Activated B cell treated with CpG ODN at 0.5 μM for 24 hours (primary cell): ENCODE data around the gene CERT1. TPM values are rescaled to one million over a fixed set of nuclear protein-coding genes. Genes with fewer than 3 reads are reported as not detected.

Experiments used
- ATAC-seq: fragments of 200-7000 bp; cut with Tn5 transposase; one replicate; pipeline ENCODE4 v1.10.0; 2021; ENCODE audit warnings: low read depth, mild to moderate bottlenecking, moderate library complexity
- CTCF ChIA-PET: fragments of 350-600 bp; sonication (Branson Sonifier 250); formaldehyde crosslinking; loops from one replicate; lab custom pipeline; 2021; ENCODE audit warnings: antibody characterized with exemption; lab: Charles Lee
- POLR2A ChIA-PET: fragments of 350-600 bp; sonication (Branson Sonifier 250); formaldehyde crosslinking; loops from one replicate; lab custom pipeline; 2021; ENCODE audit warnings: antibody characterized with exemption; lab: Charles Lee
- DNase-seq: peaks from one replicate; pipeline ENCODE4 v3.0.0; 2022
- H3K27ac Mint-ChIP-seq: one replicate; pipeline ENCODE4 v1.8.0; 2020; ENCODE audit warnings: mixed read lengths
- H3K27me3 Mint-ChIP-seq: one replicate; pipeline ENCODE4 v1.8.0; 2021; ENCODE audit warnings: mixed read lengths
- H3K36me3 Mint-ChIP-seq: one replicate; pipeline ENCODE4 v1.8.0; 2021; ENCODE audit warnings: low read depth, mixed read lengths
- H3K4me1 Mint-ChIP-seq: one replicate; pipeline ENCODE4 v1.8.0; 2021; ENCODE audit warnings: mixed read lengths
- H3K4me3 Mint-ChIP-seq: one replicate; pipeline ENCODE4 v1.8.0; 2020; ENCODE audit warnings: mild to moderate bottlenecking, mixed read lengths
- H3K9me3 Mint-ChIP-seq: one replicate; pipeline ENCODE4 v1.8.0; 2020; ENCODE audit warnings: mixed read lengths
- CTCF ChIP-seq: fragments of 200-600 bp; IDR thresholded peaks from one replicate; pipeline ENCODE4 v1.8.0; 2022; ENCODE audit warnings: antibody characterized with exemption, mild to moderate bottlenecking
- intact Hi-C: fragments of 100-400 bp; cut with micrococcal nuclease; formaldehyde crosslinking; loops from one replicate; pipeline ENCODE4 v1.15.1; 2024
- total RNA-seq: library from RNA; stranded (reverse); gene quantifications from 2 replicates; pipeline ENCODE4 v1.2.3, GENCODE V29; 2022

Gene CERT1
- total RNA-seq, 1 donor from 2014 or later = 49.5 TPM

- Mint-ChIP-seq H3K27me3 (no peaks in the 10 kb centered on the region), H3K4me1 (peaks cover 4% of the 10 kb centered on the region), H3K36me3 (peaks cover 44% of the 10 kb centered on the region), H3K9me3 (no peaks in the 10 kb centered on the region), H3K27ac (no peak overlapping the region), H3K4me3 (no peak overlapping the region)
- no peak for DNase-seq
- intact Hi-C loops = no loop called here
- ChIA-PET POLR2A (interaction anchor here (0.6 kb wide), 1 partner anchor 46 kb away, joined by 3 read pairs; no protein-coding TSS in a partner anchor), CTCF (no interaction called here)
- ATAC-seq = no peak
- TF ChIP-seq CTCF = no peak
Observed at GRCh38 chr5:75363111-75363510, 148.3 kb downstream of the CERT1 start.

- ChIA-PET CTCF (no interaction called here), POLR2A (no interaction called here)
- TF ChIP-seq CTCF = no peak
- Mint-ChIP-seq H3K4me3 (no peak overlapping the region), H3K9me3 (no peaks in the 10 kb centered on the region), H3K4me1 (peaks cover 4% of the 10 kb centered on the region), H3K36me3 (peaks cover 48% of the 10 kb centered on the region), H3K27ac (peak overlapping the region; percentile 5), H3K27me3 (no peaks in the 10 kb centered on the region)
- DNase-seq (no peak), ATAC-seq (no peak)
- intact Hi-C loops = no loop called here
Observed at GRCh38 chr5:75362474-75362975, 148.9 kb downstream of the CERT1 start.

GRCh38 chr5:75361310-75361709 lies 150.1 kb downstream of the CERT1 start:
- CTCF ChIA-PET = no interaction called here
- TF ChIP-seq CTCF = no peak
- Mint-ChIP-seq H3K27ac (no peak overlapping the region), H3K36me3 (peaks cover 60% of the 10 kb centered on the region), H3K4me1 (no peaks in the 10 kb centered on the region), H3K4me3 (no peak overlapping the region), H3K27me3 (no peaks in the 10 kb centered on the region), H3K9me3 (no peaks in the 10 kb centered on the region)
- DNase-seq (no peak), ATAC-seq (no peak)
- POLR2A ChIA-PET = no interaction called here
- intact Hi-C loops = no loop called here

GRCh38 chr5:75358117-75358516 lies 153.3 kb downstream of the CERT1 start:
- DNase-seq (no peak), ATAC-seq (no peak)
- Mint-ChIP-seq H3K27me3 (no peaks in the 10 kb centered on the region), H3K27ac (no peak overlapping the region), H3K4me3 (no peak overlapping the region), H3K9me3 (no peaks in the 10 kb centered on the region), H3K36me3 (peaks cover 81% of the 10 kb centered on the region), H3K4me1 (no peaks in the 10 kb centered on the region)
- intact Hi-C loops = no loop called here
- TF ChIP-seq CTCF = no peak
- ChIA-PET CTCF (no interaction called here), POLR2A (interaction anchor here (0.6 kb wide), 1 partner anchor 20 kb away, joined by 6 read pairs; no protein-coding TSS in a partner anchor)

- peaks cover 79% of the 10 kb centered on the region for H3K36me3 Mint-ChIP-seq
- DNase-seq (no peak), ATAC-seq (no peak)
- TF ChIP-seq CTCF = no peak
- no peaks in the 10 kb centered on the region for H3K9me3 Mint-ChIP-seq
- no peaks in the 10 kb centered on the region for H3K27me3 Mint-ChIP-seq
- CTCF ChIA-PET = no interaction called here
- no peaks in the 10 kb centered on the region for H3K4me1 Mint-ChIP-seq
- H3K4me3 Mint-ChIP-seq = no peak overlapping the region
- POLR2A ChIA-PET = no interaction called here
- intact Hi-C loops = no loop called here
- H3K27ac Mint-ChIP-seq = no peak overlapping the region
Observed at GRCh38 chr5:75356719-75357118, 154.7 kb downstream of the CERT1 start.
